ENCODE data around the gene ETV7.

The ETV7 gene

GRCh38 chr6:36328600-36328999 is 58.9 kb downstream of the ETV7 start:
- Histone ChIP-seq H2BK15ac (ENCODE audit: low read depth, poor library complexity, severe bottlenecking) (no peak overlapping the region), H3K4me1 (ENCODE audit: control insufficient read depth, insufficient read depth, low read depth, low read length) (peaks cover 8% of the 10 kb centered on the region), H3K9me3 (ENCODE audit: control insufficient read depth, low read length) (no peaks in the 10 kb centered on the region), H2AK5ac (ENCODE audit: low read length, severe bottlenecking) (no peak overlapping the region), H3K79me1 (replicated peaks; ENCODE audit: low read length, poor library complexity, severe bottlenecking) (no peaks in the 10 kb centered on the region), H2BK12ac (ENCODE audit: low read length in 2 of 2) (no peak overlapping the region), H2AFZ (ENCODE audit: low read depth, low read length) (no peak overlapping the region), H2BK5ac (ENCODE audit: low read depth, low read length, poor library complexity, severe bottlenecking) (no peak overlapping the region), H3K4ac (ENCODE audit: low read depth in 1 of 2, low read length in 2 of 2) (no peak overlapping the region), H3K18ac (ENCODE audit: low read depth in 1 of 2, low read length in 2 of 2) (no peak overlapping the region), H4K8ac (ENCODE audit: low read length) (no peak overlapping the region), H2BK120ac (ENCODE audit: low read depth, low read length) (no peak overlapping the region), H3K4me2 (ENCODE audit: low read length, poor library complexity, severe bottlenecking) (no peak overlapping the region), H4K91ac (ENCODE audit: low read length) (no peak overlapping the region), H3K36me3 (ENCODE audit: control insufficient read depth in 1 of 2, insufficient read depth in 2 of 2, low read depth in 1 of 2, low read length in 2 of 2) (no peaks in the 10 kb centered on the region), H3K23ac (ENCODE audit: low read length in 2 of 2) (no peak overlapping the region), H3K14ac (ENCODE audit: low read length in 2 of 2) (no peak overlapping the region), H3K4me3 (ENCODE audit: insufficient read depth in 1 of 2, low read depth in 1 of 2, low read length in 2 of 2) (no peak overlapping the region), H3K27ac (ENCODE audit: low read length, poor library complexity, severe bottlenecking) (no peak overlapping the region), H3K9ac (ENCODE audit: low read length) (no peak overlapping the region), H3K27me3 (ENCODE audit: control insufficient read depth in 1 of 2, insufficient read depth in 1 of 2, low read length in 2 of 2) (peaks cover 70 to 89% of the 10 kb centered on the region in 2 experiments)
- 83% methylated on average over 7 of the region's 7 CpGs for WGBS
- no peak for DNase-seq

GRCh38 chr6:36327919-36328236 is 59.6 kb downstream of the ETV7 start:
- DNase-seq = no peak
- no peak overlapping the region for H4K91ac ChIP-seq (ENCODE audit: low read length)
- H3K14ac ChIP-seq (ENCODE audit: low read length in 2 of 2) = no peak overlapping the region
- H3K27me3 ChIP-seq (ENCODE audit: control insufficient read depth in 1 of 2, insufficient read depth in 1 of 2, low read length in 2 of 2) = peaks cover 63 to 86% of the 10 kb centered on the region in 2 experiments
- H3K23ac ChIP-seq (ENCODE audit: low read length in 2 of 2) = no peak overlapping the region
- H3K18ac ChIP-seq (ENCODE audit: low read depth in 1 of 2, low read length in 2 of 2) = no peak overlapping the region
- no peak overlapping the region for H2AFZ ChIP-seq (ENCODE audit: low read depth, low read length)
- H3K4me1 ChIP-seq (ENCODE audit: control insufficient read depth, insufficient read depth, low read depth, low read length) = peaks cover 11% of the 10 kb centered on the region
- no peak overlapping the region for H2BK15ac ChIP-seq (ENCODE audit: low read depth, poor library complexity, severe bottlenecking)
- H3K27ac ChIP-seq (ENCODE audit: low read length, poor library complexity, severe bottlenecking) = no peak overlapping the region
- no peaks in the 10 kb centered on the region for H3K9me3 ChIP-seq (ENCODE audit: control insufficient read depth, low read length)
- H3K4ac ChIP-seq (ENCODE audit: low read depth in 1 of 2, low read length in 2 of 2) = no peak overlapping the region
- H3K9ac ChIP-seq (ENCODE audit: low read length) = no peak overlapping the region
- H3K79me1 ChIP-seq (replicated peaks; ENCODE audit: low read length, poor library complexity, severe bottlenecking) = no peaks in the 10 kb centered on the region
- no peak overlapping the region for H2AK5ac ChIP-seq (ENCODE audit: low read length, severe bottlenecking)
- H3K36me3 ChIP-seq (ENCODE audit: control insufficient read depth in 1 of 2, insufficient read depth in 2 of 2, low read depth in 1 of 2, low read length in 2 of 2) = no peaks in the 10 kb centered on the region
- H2BK12ac ChIP-seq (ENCODE audit: low read length in 2 of 2) = no peak overlapping the region
- H3K4me3 ChIP-seq (ENCODE audit: insufficient read depth in 1 of 2, low read depth in 1 of 2, low read length in 2 of 2) = no peak overlapping the region
- H4K8ac ChIP-seq (ENCODE audit: low read length) = no peak overlapping the region
- H3K4me2 ChIP-seq (ENCODE audit: low read length, poor library complexity, severe bottlenecking) = no peak overlapping the region
- H2BK120ac ChIP-seq (ENCODE audit: low read depth, low read length) = no peak overlapping the region
- no peak overlapping the region for H2BK5ac ChIP-seq (ENCODE audit: low read depth, low read length, poor library complexity, severe bottlenecking)

- WGBS = 52% methylated on average over 6 of the region's 6 CpGs
- H3K4ac ChIP-seq (ENCODE audit: low read depth in 1 of 2, low read length in 2 of 2) = no peak overlapping the region
- no peaks in the 10 kb centered on the region for H3K36me3 ChIP-seq (ENCODE audit: control insufficient read depth in 1 of 2, insufficient read depth in 2 of 2, low read depth in 1 of 2, low read length in 2 of 2)
- H3K9ac ChIP-seq (ENCODE audit: low read length) = no peak overlapping the region
- no peak for DNase-seq
- H3K18ac ChIP-seq (ENCODE audit: low read depth in 1 of 2, low read length in 2 of 2) = no peak overlapping the region
- no peak overlapping the region for H2AK5ac ChIP-seq (ENCODE audit: low read length, severe bottlenecking)
- H2AFZ ChIP-seq (ENCODE audit: low read depth, low read length) = no peak overlapping the region
- no peak overlapping the region for H2BK12ac ChIP-seq (ENCODE audit: low read length in 2 of 2)
- H4K91ac ChIP-seq (ENCODE audit: low read length) = no peak overlapping the region
- H3K4me3 ChIP-seq (ENCODE audit: insufficient read depth in 1 of 2, low read depth in 1 of 2, low read length in 2 of 2) = no peak overlapping the region
- peaks cover 63 to 84% of the 10 kb centered on the region in 2 experiments for H3K27me3 ChIP-seq (ENCODE audit: control insufficient read depth in 1 of 2, insufficient read depth in 1 of 2, low read length in 2 of 2)
- no peak overlapping the region for H2BK120ac ChIP-seq (ENCODE audit: low read depth, low read length)
- no peak overlapping the region for H3K23ac ChIP-seq (ENCODE audit: low read length in 2 of 2)
- no peak overlapping the region for H2BK5ac ChIP-seq (ENCODE audit: low read depth, low read length, poor library complexity, severe bottlenecking)
- H3K27ac ChIP-seq (ENCODE audit: low read length, poor library complexity, severe bottlenecking) = no peak overlapping the region
- H3K4me2 ChIP-seq (ENCODE audit: low read length, poor library complexity, severe bottlenecking) = no peak overlapping the region
- H4K8ac ChIP-seq (ENCODE audit: low read length) = no peak overlapping the region
- H3K79me1 ChIP-seq (replicated peaks; ENCODE audit: low read length, poor library complexity, severe bottlenecking) = no peaks in the 10 kb centered on the region
- peaks cover 11% of the 10 kb centered on the region for H3K4me1 ChIP-seq (ENCODE audit: control insufficient read depth, insufficient read depth, low read depth, low read length)
- H3K14ac ChIP-seq (ENCODE audit: low read length in 2 of 2) = no peak overlapping the region
- H2BK15ac ChIP-seq (ENCODE audit: low read depth, poor library complexity, severe bottlenecking) = no peak overlapping the region
- H3K9me3 ChIP-seq (ENCODE audit: control insufficient read depth, low read length) = no peaks in the 10 kb centered on the region
Observed at GRCh38 chr6:36327226-36327918, 60.1 kb downstream of the ETV7 start.

DNA sequence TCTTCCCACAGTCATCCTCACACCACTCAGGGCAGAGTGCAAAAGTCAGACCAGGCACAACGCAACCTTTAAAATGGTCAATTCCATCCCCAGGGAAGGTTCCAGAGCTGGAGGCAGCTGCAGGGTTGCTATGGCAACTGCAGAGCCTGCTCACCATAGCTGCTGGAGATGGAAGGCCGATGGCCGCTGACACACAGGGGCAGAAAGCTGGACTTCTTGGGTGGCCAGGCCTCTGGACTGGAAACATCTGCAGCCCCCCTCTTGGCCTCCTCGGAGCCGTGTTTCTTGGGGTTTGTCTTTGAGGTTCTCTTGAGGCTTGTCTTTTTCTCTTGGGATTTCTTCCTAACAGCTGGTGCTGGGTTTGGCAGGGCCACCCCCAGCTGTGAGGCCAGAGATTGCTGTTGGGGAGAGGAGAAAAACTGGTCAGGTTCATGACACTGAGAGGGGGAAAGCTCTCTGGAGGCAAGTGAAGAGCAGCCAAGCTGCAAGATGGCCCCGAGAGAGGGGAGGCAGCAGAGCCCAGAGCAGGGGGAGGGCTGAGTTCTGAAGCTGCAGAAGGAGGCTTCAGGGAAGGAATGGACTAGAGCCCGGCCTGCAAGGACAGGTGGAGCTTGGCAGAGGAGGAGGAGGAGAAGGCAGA is 61.0 kb downstream of the ETV7 start:
- no peak overlapping the region for H2BK15ac ChIP-seq (ENCODE audit: low read depth, poor library complexity, severe bottlenecking)
- no peak overlapping the region for H2AK5ac ChIP-seq (ENCODE audit: low read length, severe bottlenecking)
- 69% methylated on average over 7 of the region's 7 CpGs for WGBS
- no peak overlapping the region for H3K14ac ChIP-seq (ENCODE audit: low read length in 2 of 2)
- H3K4ac ChIP-seq (ENCODE audit: low read depth in 1 of 2, low read length in 2 of 2) = no peak overlapping the region
- H4K91ac ChIP-seq (ENCODE audit: low read length) = no peak overlapping the region
- H2BK5ac ChIP-seq (ENCODE audit: low read depth, low read length, poor library complexity, severe bottlenecking) = no peak overlapping the region
- H2BK120ac ChIP-seq (ENCODE audit: low read depth, low read length) = no peak overlapping the region
- no peak overlapping the region for H3K4me2 ChIP-seq (ENCODE audit: low read length, poor library complexity, severe bottlenecking)
- H4K8ac ChIP-seq (ENCODE audit: low read length) = no peak overlapping the region
- no peak overlapping the region for H2BK12ac ChIP-seq (ENCODE audit: low read length in 2 of 2)
- H3K36me3 ChIP-seq (ENCODE audit: control insufficient read depth in 1 of 2, insufficient read depth in 2 of 2, low read depth in 1 of 2, low read length in 2 of 2) = no peaks in the 10 kb centered on the region
- peaks cover 58 to 76% of the 10 kb centered on the region in 2 experiments for H3K27me3 ChIP-seq (ENCODE audit: control insufficient read depth in 1 of 2, insufficient read depth in 1 of 2, low read length in 2 of 2)
- no peak overlapping the region for H3K23ac ChIP-seq (ENCODE audit: low read length in 2 of 2)
- no peaks in the 10 kb centered on the region for H3K79me1 ChIP-seq (replicated peaks; ENCODE audit: low read length, poor library complexity, severe bottlenecking)
- no peak overlapping the region for H3K4me3 ChIP-seq (ENCODE audit: insufficient read depth in 1 of 2, low read depth in 1 of 2, low read length in 2 of 2)
- no peak overlapping the region for H3K18ac ChIP-seq (ENCODE audit: low read depth in 1 of 2, low read length in 2 of 2)
- peaks cover 11% of the 10 kb centered on the region for H3K4me1 ChIP-seq (ENCODE audit: control insufficient read depth, insufficient read depth, low read depth, low read length)
- DNase-seq = no peak
- H3K9ac ChIP-seq (ENCODE audit: low read length) = no peak overlapping the region
- H3K27ac ChIP-seq (ENCODE audit: low read length, poor library complexity, severe bottlenecking) = no peak overlapping the region
- H2AFZ ChIP-seq (ENCODE audit: low read depth, low read length) = no peak overlapping the region
- no peaks in the 10 kb centered on the region for H3K9me3 ChIP-seq (ENCODE audit: control insufficient read depth, low read length)
